HepG2 (cell line): ENCODE results near the gene DIRAS1. TPM values are rescaled to one million over a fixed set of nuclear protein-coding genes. Genes with fewer than 3 reads are reported as not detected.

Experiments
- CHCHD3 ChIP-seq: sonication (generic); formaldehyde crosslinking; IDR thresholded peaks from 2 replicates; pipeline ENCODE4 v1.8.0; 2022; ENCODE audit warnings: mild to moderate bottlenecking, missing genetic modification reagents, moderate library complexity
- ETV5 ChIP-seq: IDR thresholded peaks from 2 replicates; pipeline ENCODE4 v1.6.1; 2018; ENCODE audit warnings: missing biosample characterization, missing genetic modification reagents, inconsistent platforms, borderline replicate concordance
- HNF4G ChIP-seq, 2 experiments: sonication (generic) in 1 of 2; formaldehyde crosslinking in 1 of 2; IDR thresholded peaks; 2 replicates each; pipeline versions ENCODE4 v1.4.0 to v1.6.1; 2011 to 2020; ENCODE audit warnings: borderline replicate concordance in 2 of 2, low read depth in 2 of 2, mild to moderate bottlenecking in 2 of 2, low read length in 1 of 2, missing genetic modification reagents in 1 of 2, moderate library complexity in 1 of 2
- IRX3 ChIP-seq: sonication (generic); formaldehyde crosslinking; IDR thresholded peaks from 2 replicates; pipeline ENCODE4 v1.8.1; 2023; ENCODE audit warnings: mild to moderate bottlenecking, low read depth, missing genetic modification reagents, borderline replicate concordance
- KDM6A ChIP-seq: IDR thresholded peaks from 2 replicates; pipeline ENCODE4 v1.6.1; 2016; ENCODE audit warnings: low read depth
- KIAA2018 ChIP-seq: sonication (generic); formaldehyde crosslinking; IDR thresholded peaks from 2 replicates; pipeline ENCODE4 v1.5.0; 2020; ENCODE audit warnings: mild to moderate bottlenecking, missing genetic modification reagents, borderline replicate concordance
- NFRKB ChIP-seq: fragments of 450-650 bp; IDR thresholded peaks from 2 replicates; pipeline ENCODE4 v1.6.1; 2017
- PTBP1 ChIP-seq: fragments of 200-400 bp; formaldehyde crosslinking; IDR thresholded peaks from 2 replicates; pipeline ENCODE4 v1.6.1; 2018; ENCODE audit warnings: low read length, low read depth; ENCODE audit not compliant: poor library complexity, severe bottlenecking
- SIN3A ChIP-seq: IDR thresholded peaks from 2 replicates; pipeline ENCODE4 v1.6.1; 2011; ENCODE audit warnings: low read depth, mild to moderate bottlenecking, control low read depth, low read length, borderline replicate concordance
- SP1 ChIP-seq, 2 experiments: fragments of 450-650 bp in 1 of 2; sonication (generic) in 1 of 2; formaldehyde crosslinking in 1 of 2; IDR thresholded peaks; 2 replicates each; pipeline versions ENCODE4 v1.4.0 to v1.6.1; 2016 to 2020; ENCODE audit warnings: missing genetic modification reagents in 1 of 2
- TOE1 ChIP-seq: sonication (generic); formaldehyde crosslinking; IDR thresholded peaks from 2 replicates; pipeline ENCODE4 v1.4.0; 2020; ENCODE audit warnings: mild to moderate bottlenecking, missing genetic modification reagents
- ZBTB14 ChIP-seq: sonication (generic); formaldehyde crosslinking; IDR thresholded peaks from 2 replicates; pipeline ENCODE4 v1.4.0; 2020; ENCODE audit warnings: missing genetic modification reagents
- ZNF225 ChIP-seq: sonication (generic); formaldehyde crosslinking; IDR thresholded peaks from 2 replicates; pipeline ENCODE4 v1.4.0; 2020; ENCODE audit warnings: mild to moderate bottlenecking, missing genetic modification reagents
- ZNF512B ChIP-seq: sonication (generic); formaldehyde crosslinking; IDR thresholded peaks from 2 replicates; pipeline ENCODE4 v1.5.1; 2020; ENCODE audit warnings: missing genetic modification reagents, mild to moderate bottlenecking, borderline replicate concordance
- ZNF556 ChIP-seq: sonication (generic); formaldehyde crosslinking; IDR thresholded peaks from 2 replicates; pipeline ENCODE4 v1.4.0; 2020; ENCODE audit warnings: mild to moderate bottlenecking, missing genetic modification reagents, borderline replicate concordance
- ZNF703 ChIP-seq: sonication (generic); formaldehyde crosslinking; IDR thresholded peaks from 2 replicates; pipeline ENCODE4 v1.5.1; 2020; ENCODE audit warnings: missing genetic modification reagents, mild to moderate bottlenecking, moderate library complexity, borderline replicate concordance
- polyA plus RNA-seq, 8 experiments: library from polyadenylated mRNA; depleted of rRNA in 3 of 8; stranded (reverse) in 7 of 8; unstranded in 1 of 8; fragments of >200 nt; fragmentation: Illumina TruSeq in 4 of 8; extraction: Trizol in 4 of 8; gene quantifications; 2 replicates each; pipeline versions ENCODE4 v1.2.1 to v1.2.3, GENCODE V29; 2011 to 2016; ENCODE audit warnings: low read depth in 4 of 8, missing spikeins in 1 of 8, mixed read lengths in 1 of 8; ENCODE audit not compliant: insufficient read depth in 1 of 8
- total RNA-seq, 5 experiments: library from RNA; depleted of rRNA; stranded (reverse); fragments of >200 nt; fragmentation: Illumina TruSeq; extraction: Trizol; gene quantifications; 2 replicates each; pipeline ENCODE4 v1.2.3, GENCODE V29; 2016; ENCODE audit warnings: low read depth in 1 of 5

Gene DIRAS1
- total and polyA plus RNA-seq, 2 of the 13 experiments (the other 11 are each of a cell fraction or from before 2014, with no cell fraction given) = 0.97 to 1.8 TPM

GRCh38 chr19:2739602-2740313 lies 18.6 kb upstream of the DIRAS1 start, which contains the start of gene SLC39A3 (continued):
- TF ChIP-seq ZBTB14 (CRISPR knock-in tag) (no peak; the same call in 1 of the 2 replicates), PTBP1 (no peak), SP1 (IDR thresholded peaks at IDR 0.05) (no peak), SP1 (CRISPR knock-in tag; IDR thresholded peaks at IDR 0.05) (peak; percentile 88), NFRKB (no peak), KIAA2018 (no peak), IRX3 (CRISPR knock-in tag) (peak; percentile 97), KDM6A (no peak), ZNF225 (CRISPR knock-in tag) (peak; percentile 91; the same call in 1 of the 2 replicates), ETV5 (CRISPR knock-in tag) (peak; percentile 80), ZNF703 (CRISPR knock-in tag) (peak; percentile 86; the same call in 1 of the 2 replicates), ZNF556 (CRISPR knock-in tag) (peak; percentile 97), TOE1 (peak; percentile 95; the same call in 1 of the 2 replicates), CHCHD3 (0 out of 2 replicates have a peak, but pooled peaks have one; percentile 4), HNF4G (IDR thresholded peaks at IDR 0.05; ENCODE audit: borderline replicate concordance, low read depth, low read length) (no peak; the same call in 1 of the 2 replicates), HNF4G (CRISPR knock-in tag; IDR thresholded peaks at IDR 0.05; ENCODE audit: borderline replicate concordance, low read depth) (peak; percentile 9; the same call in 1 of the 2 replicates), SIN3A (peak; percentile 99), ZNF512B (CRISPR knock-in tag) (no peak)
